SU-DHL-6 (cell line): ENCODE data around the gene CP.

ENCODE experiments used
- H2AFZ ChIP-seq: fragments of 200-600 bp; sonication (generic); 2 replicates; pipeline ENCODE4 v1.6.1; 2014; ENCODE audit warnings: low read depth, mild to moderate bottlenecking, moderate library complexity, mixed read lengths, antibody characterized with exemption, low read length; ENCODE audit not compliant: severe bottlenecking
- H3F3A ChIP-seq: fragments of 200-600 bp; shearing (Covaris generic); 2 replicates; pipeline ENCODE4 v1.6.0; 2016; ENCODE audit warnings: antibody characterized with exemption, mild to moderate bottlenecking; ENCODE audit not compliant: insufficient read depth
- H3K27ac ChIP-seq: fragments of 200-600 bp; sonication (generic); 2 replicates; pipeline ENCODE4 v1.5.1; 2016; ENCODE audit warnings: low read depth, mild to moderate bottlenecking, low read length, moderate library complexity, mixed read lengths
- H3K27me3 ChIP-seq: fragments of 200-600 bp; sonication (generic), shearing (Covaris generic); 2 replicates; pipeline ENCODE4 v1.6.0; 2014; ENCODE audit warnings: mild to moderate bottlenecking, low read length
- H3K36me3 ChIP-seq: fragments of 200-600 bp; sonication (generic); 2 replicates; pipeline ENCODE4 v1.6.1; 2014; ENCODE audit warnings: mild to moderate bottlenecking, low read length, mixed read lengths
- H3K4me2 ChIP-seq: fragments of 300-600, 200-600 bp; shearing (Covaris generic), sonication (generic); 2 replicates; pipeline ENCODE4 v1.6.0; 2014; ENCODE audit warnings: low read length, low read depth, mild to moderate bottlenecking; ENCODE audit not compliant: poor library complexity, severe bottlenecking
- H3K4me3 ChIP-seq: fragments of 200-600 bp; sonication (generic); 2 replicates; pipeline ENCODE4 v1.5.1; 2014; ENCODE audit warnings: antibody characterized with exemption, low read length, mild to moderate bottlenecking, mixed read lengths; ENCODE audit not compliant: insufficient read depth, poor library complexity, severe bottlenecking
- H3K79me2 ChIP-seq: fragments of 200-600 bp; sonication (generic); 2 replicates; pipeline ENCODE4 v1.6.1; 2014; ENCODE audit warnings: mild to moderate bottlenecking, low read length, moderate library complexity; ENCODE audit not compliant: insufficient read depth
- H3K9ac ChIP-seq: fragments of 200-600 bp; sonication (generic); 2 replicates; pipeline ENCODE4 v1.7.0; 2014; ENCODE audit warnings: mild to moderate bottlenecking, low read length
- H3K9me2 ChIP-seq: fragments of 200-600 bp; sonication (generic); replicated peaks from 2 replicates; pipeline ENCODE4 v1.6.1; 2014; ENCODE audit warnings: low read length; ENCODE audit not compliant: insufficient read depth
- H3K9me3 ChIP-seq: fragments of 200-600 bp; sonication (generic); 2 replicates; pipeline ENCODE4 v1.6.1; 2014; ENCODE audit warnings: low read length, mixed read lengths; ENCODE audit not compliant: insufficient read depth
- H4K20me1 ChIP-seq: fragments of 200-600 bp; sonication (generic); 2 replicates; pipeline ENCODE4 v1.6.1; 2014; ENCODE audit warnings: low read depth, mild to moderate bottlenecking, antibody characterized with exemption, low read length, moderate library complexity, mixed read lengths
- EZH2phosphoT487 ChIP-seq: fragments of 200-600 bp; sonication (generic), shearing (Covaris generic); conservative IDR thresholded peaks from 2 replicates; pipeline ENCODE4 v1.6.1; 2018; ENCODE audit warnings: mild to moderate bottlenecking, antibody characterized with exemption, low read length, moderate library complexity, mixed read lengths
- TF ChIP-seq, protein P1 (sequence below): fragments of 200-600 bp; sonication (generic); IDR thresholded peaks from one replicate; pipeline ENCODE4 v1.5.1; 2017; ENCODE audit warnings: antibody characterized with exemption, mild to moderate bottlenecking, low read length, moderate library complexity; ENCODE audit not compliant: insufficient read depth, poor library complexity, severe bottlenecking

Gene CP

DNA sequence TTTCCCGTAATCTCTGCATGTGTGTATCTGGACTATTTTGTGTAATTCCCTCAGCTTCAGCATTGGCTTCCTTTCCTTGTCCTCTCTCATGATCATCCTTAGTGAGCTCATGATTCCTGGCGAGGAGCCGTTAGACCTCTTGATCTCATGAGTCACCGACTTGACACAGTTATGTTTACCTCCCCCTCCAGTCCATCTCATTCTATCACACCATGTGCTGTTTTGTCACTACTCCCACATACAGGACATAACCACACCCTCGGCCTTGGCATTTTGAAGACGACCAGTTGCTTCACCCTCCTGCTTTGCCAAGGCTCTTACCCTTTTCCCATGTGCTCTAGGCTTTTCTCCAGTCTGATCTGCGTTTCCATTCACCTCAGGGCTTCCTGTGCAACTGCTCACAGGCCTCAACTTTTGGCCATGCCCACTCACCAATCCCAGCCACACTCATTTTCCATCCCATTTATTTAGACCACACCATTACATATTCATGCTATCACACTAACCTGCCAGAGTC, 41.5 kb downstream of the CP start:
- Histone ChIP-seq H3K9ac (no peak overlapping the region), H3K27me3 (no peaks in the 10 kb centered on the region), H3K4me3 (no peak overlapping the region), H3K4me2 (no peak overlapping the region), H3K9me3 (no peaks in the 10 kb centered on the region), H3K9me2 (no peaks in the 10 kb centered on the region), H3K27ac (no peak overlapping the region), H4K20me1 (no peaks in the 10 kb centered on the region), H3K36me3 (0 out of 2 replicates have a peak, but pooled peaks cover 1% of the 10 kb centered on the region), H3F3A (no peaks in the 10 kb centered on the region), H2AFZ (no peak overlapping the region), H3K79me2 (no peaks in the 10 kb centered on the region)
- TF ChIP-seq, protein P1, sequence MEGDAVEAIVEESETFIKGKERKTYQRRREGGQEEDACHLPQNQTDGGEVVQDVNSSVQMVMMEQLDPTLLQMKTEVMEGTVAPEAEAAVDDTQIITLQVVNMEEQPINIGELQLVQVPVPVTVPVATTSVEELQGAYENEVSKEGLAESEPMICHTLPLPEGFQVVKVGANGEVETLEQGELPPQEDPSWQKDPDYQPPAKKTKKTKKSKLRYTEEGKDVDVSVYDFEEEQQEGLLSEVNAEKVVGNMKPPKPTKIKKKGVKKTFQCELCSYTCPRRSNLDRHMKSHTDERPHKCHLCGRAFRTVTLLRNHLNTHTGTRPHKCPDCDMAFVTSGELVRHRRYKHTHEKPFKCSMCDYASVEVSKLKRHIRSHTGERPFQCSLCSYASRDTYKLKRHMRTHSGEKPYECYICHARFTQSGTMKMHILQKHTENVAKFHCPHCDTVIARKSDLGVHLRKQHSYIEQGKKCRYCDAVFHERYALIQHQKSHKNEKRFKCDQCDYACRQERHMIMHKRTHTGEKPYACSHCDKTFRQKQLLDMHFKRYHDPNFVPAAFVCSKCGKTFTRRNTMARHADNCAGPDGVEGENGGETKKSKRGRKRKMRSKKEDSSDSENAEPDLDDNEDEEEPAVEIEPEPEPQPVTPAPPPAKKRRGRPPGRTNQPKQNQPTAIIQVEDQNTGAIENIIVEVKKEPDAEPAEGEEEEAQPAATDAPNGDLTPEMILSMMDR: no peak
- no peak for TF ChIP-seq EZH2phosphoT487

DNA sequence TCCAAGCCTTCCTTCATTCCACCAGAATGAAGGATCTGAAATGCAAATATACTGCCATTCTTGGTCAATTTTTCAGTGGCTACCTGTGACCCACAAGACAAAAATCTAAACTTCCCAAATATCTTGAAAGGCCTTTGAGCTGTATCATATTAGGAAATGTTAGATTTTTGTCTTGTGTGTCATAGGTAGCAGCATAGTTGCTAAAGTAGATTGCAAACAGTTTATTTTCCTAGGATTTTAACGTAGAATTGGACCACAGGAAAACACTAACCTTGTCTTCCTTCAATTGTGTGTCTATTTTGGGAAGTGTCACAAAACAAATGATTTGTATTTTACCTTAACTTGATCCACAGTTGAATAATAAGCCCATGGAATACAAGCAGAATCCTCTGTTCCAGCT, 42.4 kb downstream of the CP start:
- no peak for TF ChIP-seq EZH2phosphoT487
- TF ChIP-seq, protein P1: no peak
- Histone ChIP-seq H3K9me3 (no peaks in the 10 kb centered on the region), H3K9ac (no peak overlapping the region), H2AFZ (no peak overlapping the region), H4K20me1 (no peaks in the 10 kb centered on the region), H3F3A (no peaks in the 10 kb centered on the region), H3K27ac (no peak overlapping the region), H3K36me3 (peaks cover 4% of the 10 kb centered on the region; the same call in 1 of the 2 replicates), H3K4me2 (no peak overlapping the region), H3K9me2 (no peaks in the 10 kb centered on the region), H3K4me3 (no peak overlapping the region), H3K27me3 (no peaks in the 10 kb centered on the region), H3K79me2 (no peaks in the 10 kb centered on the region)

DNA sequence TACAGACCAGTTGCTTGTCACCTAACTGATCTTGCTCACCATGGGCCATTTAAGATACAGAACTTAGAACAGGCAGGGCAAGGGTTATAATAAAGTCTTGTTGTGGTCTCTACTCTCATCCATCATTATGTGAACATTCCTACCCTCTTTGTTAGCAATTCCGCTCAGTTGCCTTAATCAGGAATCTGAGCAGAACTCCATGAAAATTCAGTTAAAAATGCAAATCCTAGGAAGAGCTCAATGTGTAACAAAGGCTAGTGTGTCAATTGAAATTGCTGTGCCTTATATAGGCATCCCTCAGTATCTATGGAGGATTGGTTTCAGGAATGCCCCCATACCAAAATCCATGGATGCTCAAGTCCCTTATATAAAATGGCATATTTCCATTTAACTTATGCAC, 44.5 kb downstream of the CP start:
- H3K4me2 ChIP-seq: no peak overlapping the region
- H3K27me3 ChIP-seq: no peaks in the 10 kb centered on the region
- H2AFZ ChIP-seq: no peak overlapping the region
- H3K4me3 ChIP-seq: no peak overlapping the region
- no peak for TF ChIP-seq EZH2phosphoT487
- TF ChIP-seq, protein P1: no peak
- no peaks in the 10 kb centered on the region for H3K9me3 ChIP-seq
- H3K79me2 ChIP-seq: no peaks in the 10 kb centered on the region
- no peaks in the 10 kb centered on the region for H3F3A ChIP-seq
- peaks cover 15% of the 10 kb centered on the region for H3K36me3 ChIP-seq
- no peaks in the 10 kb centered on the region for H4K20me1 ChIP-seq
- no peak overlapping the region for H3K9ac ChIP-seq
- H3K9me2 ChIP-seq: no peaks in the 10 kb centered on the region
- H3K27ac ChIP-seq: no peak overlapping the region
